Upper lobe of left lung (tissue), 4 donors: ENCODE results near the gene ARID1B.

Experiments
- POLR2A ChIP-seq, 4 donors: fragments of 450-650 bp; IDR thresholded peaks; one replicate each; pipeline ENCODE4 v1.5.1; 2016 to 2017; ENCODE audit warnings: antibody characterized with exemption in 4 of 4, mild to moderate bottlenecking in 2 of 4
- POLR2AphosphoS5 ChIP-seq, 2 donors: sonication (generic); formaldehyde crosslinking; IDR thresholded peaks; one replicate each; pipeline ENCODE4 v1.5.1; 2017; ENCODE audit warnings: antibody characterized with exemption in 2 of 2
- TF ChIP-seq, protein P1 (sequence below), 6 experiments: fragments of 450-650 bp in 4 of 6; fragments of 200-600 bp in 2 of 6; sonication (generic) in 2 of 6; IDR thresholded peaks; one replicate each; pipeline ENCODE4 v1.5.1; 2016 to 2019; ENCODE audit warnings: antibody characterized with exemption in 6 of 6

DNA sequence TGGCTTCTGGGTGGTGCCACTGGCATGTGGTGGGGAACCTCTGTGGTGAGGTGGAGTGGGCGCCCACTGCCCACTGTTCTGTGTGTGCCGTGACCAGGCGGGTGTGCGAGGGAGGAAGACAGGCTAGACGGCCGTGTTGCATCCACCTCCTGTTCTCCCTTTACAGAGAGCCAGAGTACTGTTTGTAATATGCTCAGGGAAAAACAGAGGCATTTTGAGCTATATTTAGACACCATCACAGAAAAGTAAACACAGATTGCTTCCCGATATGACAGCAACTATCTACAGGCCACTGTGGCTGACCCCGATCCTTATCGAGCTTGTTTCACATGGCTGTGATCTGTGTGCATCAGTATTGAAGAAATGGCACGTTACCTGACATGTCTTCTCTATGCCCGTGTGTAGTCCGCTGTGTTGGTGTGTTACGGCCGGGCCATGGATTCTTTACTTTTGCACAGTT, 45.6 kb downstream of the ARID1B start:
- TF ChIP-seq POLR2AphosphoS5 (IDR thresholded peaks at IDR 0.05) = peak in 1 of 2 donors; percentile 32
- TF ChIP-seq, protein P1, sequence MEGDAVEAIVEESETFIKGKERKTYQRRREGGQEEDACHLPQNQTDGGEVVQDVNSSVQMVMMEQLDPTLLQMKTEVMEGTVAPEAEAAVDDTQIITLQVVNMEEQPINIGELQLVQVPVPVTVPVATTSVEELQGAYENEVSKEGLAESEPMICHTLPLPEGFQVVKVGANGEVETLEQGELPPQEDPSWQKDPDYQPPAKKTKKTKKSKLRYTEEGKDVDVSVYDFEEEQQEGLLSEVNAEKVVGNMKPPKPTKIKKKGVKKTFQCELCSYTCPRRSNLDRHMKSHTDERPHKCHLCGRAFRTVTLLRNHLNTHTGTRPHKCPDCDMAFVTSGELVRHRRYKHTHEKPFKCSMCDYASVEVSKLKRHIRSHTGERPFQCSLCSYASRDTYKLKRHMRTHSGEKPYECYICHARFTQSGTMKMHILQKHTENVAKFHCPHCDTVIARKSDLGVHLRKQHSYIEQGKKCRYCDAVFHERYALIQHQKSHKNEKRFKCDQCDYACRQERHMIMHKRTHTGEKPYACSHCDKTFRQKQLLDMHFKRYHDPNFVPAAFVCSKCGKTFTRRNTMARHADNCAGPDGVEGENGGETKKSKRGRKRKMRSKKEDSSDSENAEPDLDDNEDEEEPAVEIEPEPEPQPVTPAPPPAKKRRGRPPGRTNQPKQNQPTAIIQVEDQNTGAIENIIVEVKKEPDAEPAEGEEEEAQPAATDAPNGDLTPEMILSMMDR (IDR thresholded peaks at IDR 0.05) = no peak
- no peak for TF ChIP-seq POLR2A (IDR thresholded peaks at IDR 0.05)
